ENCODE results near the gene YES1. TPM values are rescaled to one million over a fixed set of nuclear protein-coding genes. Genes with fewer than 3 reads are reported as not detected.
"Not testable (repeated sequence)": the region's sequence is repeated elsewhere in the genome, so short reads cannot be mapped to it uniquely, and the experiment has no call there.

YES1 gene
- total and polyA plus RNA-seq, 2 donors from 2014 or later: 12.6 to 48.5 TPM

- peaks cover 0 to 18% (median 9%) of the 10 kb centered on the region in 3 donors for H3K36me3 ChIP-seq (ENCODE audit: control insufficient read depth in 2 of 3, insufficient read depth in 3 of 3, low read length in 3 of 3)
- H3K9me3 ChIP-seq (ENCODE audit: control insufficient read depth in 2 of 3, insufficient read depth in 1 of 3, low read length in 3 of 3): no peaks in the 10 kb centered on the region
- no peak overlapping the region for H3K27ac ChIP-seq (ENCODE audit: low read depth in 2 of 2, low read length in 2 of 2)
- intact Hi-C loops (cut with DNase I): loop anchor here (5.0 kb wide), 1 partner anchor 90 kb away; no protein-coding TSS in a partner anchor
- no peak overlapping the region for H3K4me3 ChIP-seq (ENCODE audit: low read length in 3 of 3)
- peak in 2 of 5 donors; percentile 26 to 53 for DNase-seq
- no peaks in the 10 kb centered on the region for H3K27me3 ChIP-seq (ENCODE audit: control insufficient read depth, insufficient read depth, low read length)
- H3K4me1 ChIP-seq (ENCODE audit: control insufficient read depth in 2 of 3, insufficient read depth in 2 of 3, low read depth in 1 of 3, low read length in 3 of 3): no peaks in the 10 kb centered on the region
- peak; percentile 66 for FAIRE-seq
- no peak overlapping the region for H3K9ac ChIP-seq (ENCODE audit: low read length in 3 of 3)
- TF ChIP-seq CTCF (IDR thresholded peaks at IDR 0.05; ENCODE audit: borderline replicate concordance, extremely low read depth, insufficient read depth): peak; percentile 76
Measured at GRCh38 chr18:741931-742512, 70.0 kb downstream of the YES1 start.

DNA sequence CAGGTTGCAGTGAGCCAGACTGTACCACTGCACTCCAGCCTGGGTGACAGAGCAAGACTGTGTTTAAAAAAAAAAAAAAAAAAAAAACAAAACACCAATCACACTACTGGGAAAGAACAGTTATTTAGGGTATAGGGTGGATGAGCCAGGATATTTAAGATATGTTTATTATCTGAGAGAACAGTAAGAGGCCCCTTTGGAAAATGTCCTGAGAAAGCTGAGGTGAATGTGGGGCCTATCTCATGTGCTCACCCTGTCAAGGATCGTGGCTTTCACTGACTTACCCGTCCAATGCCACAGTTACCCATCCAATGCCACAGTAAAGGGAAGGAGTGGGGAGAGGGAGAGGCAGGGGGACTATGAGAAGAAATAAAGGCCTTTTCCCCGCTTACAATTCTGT, 79.7 kb downstream of the YES1 start:
- H3K9ac ChIP-seq (ENCODE audit: low read length in 3 of 3): no peak overlapping the region
- TF ChIP-seq CTCF (IDR thresholded peaks at IDR 0.05; ENCODE audit: borderline replicate concordance, extremely low read depth, insufficient read depth): no peak
- no peaks in the 10 kb centered on the region for H3K27me3 ChIP-seq (ENCODE audit: control insufficient read depth, insufficient read depth, low read length)
- intact Hi-C loops (cut with DNase I): no loop called here
- H3K4me3 ChIP-seq (ENCODE audit: low read length in 3 of 3): no peak overlapping the region
- H3K4me1 ChIP-seq (ENCODE audit: control insufficient read depth in 2 of 3, insufficient read depth in 2 of 3, low read depth in 1 of 3, low read length in 3 of 3): no peaks in the 10 kb centered on the region
- no peaks in the 10 kb centered on the region for H3K9me3 ChIP-seq (ENCODE audit: control insufficient read depth in 2 of 3, insufficient read depth in 1 of 3, low read length in 3 of 3)
- FAIRE-seq (no peak), DNase-seq (no peak)
- no peak overlapping the region for H3K27ac ChIP-seq (ENCODE audit: low read depth in 2 of 2, low read length in 2 of 2)
- peaks cover 6 to 11% (median 6%) of the 10 kb centered on the region in 3 donors for H3K36me3 ChIP-seq (ENCODE audit: control insufficient read depth in 2 of 3, insufficient read depth in 3 of 3, low read length in 3 of 3)

DNA sequence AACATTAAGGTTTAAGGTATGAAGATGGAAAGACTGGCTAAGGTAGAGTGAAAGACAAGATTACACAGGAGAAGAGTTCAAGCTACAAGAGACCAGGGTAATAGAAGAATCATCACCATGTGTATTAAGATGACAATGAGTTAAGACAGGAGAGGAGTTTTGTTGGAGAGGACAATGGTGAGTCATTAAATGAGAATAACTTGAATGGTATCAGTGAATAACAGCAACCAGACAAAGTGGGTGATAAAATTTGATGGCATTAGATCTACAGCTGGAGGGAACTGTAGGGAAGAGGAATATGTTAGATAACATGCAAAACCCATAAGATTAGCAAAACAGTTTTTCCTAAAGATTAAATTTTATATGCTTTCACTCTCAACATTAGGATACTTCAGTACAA, 80.9 kb downstream of the YES1 start:
- no peak overlapping the region for H3K27ac ChIP-seq (ENCODE audit: low read depth in 2 of 2, low read length in 2 of 2)
- H3K4me3 ChIP-seq (ENCODE audit: low read length in 3 of 3): no peak overlapping the region
- no peak overlapping the region for H3K9ac ChIP-seq (ENCODE audit: low read length in 3 of 3)
- no peaks in the 10 kb centered on the region for H3K9me3 ChIP-seq (ENCODE audit: control insufficient read depth in 2 of 3, insufficient read depth in 1 of 3, low read length in 3 of 3)
- DNase-seq: no peak
- no peaks in the 10 kb centered on the region for H3K27me3 ChIP-seq (ENCODE audit: control insufficient read depth, insufficient read depth, low read length)
- H3K36me3 ChIP-seq (ENCODE audit: control insufficient read depth in 2 of 3, insufficient read depth in 3 of 3, low read length in 3 of 3): peaks cover 6 to 8% (median 6%) of the 10 kb centered on the region in 3 donors
- no peak for FAIRE-seq
- no peak for TF ChIP-seq CTCF (IDR thresholded peaks at IDR 0.05; ENCODE audit: borderline replicate concordance, extremely low read depth, insufficient read depth)
- no peaks in the 10 kb centered on the region for H3K4me1 ChIP-seq (ENCODE audit: control insufficient read depth in 2 of 3, insufficient read depth in 2 of 3, low read depth in 1 of 3, low read length in 3 of 3)
- intact Hi-C loops (cut with DNase I): no loop called here

DNA sequence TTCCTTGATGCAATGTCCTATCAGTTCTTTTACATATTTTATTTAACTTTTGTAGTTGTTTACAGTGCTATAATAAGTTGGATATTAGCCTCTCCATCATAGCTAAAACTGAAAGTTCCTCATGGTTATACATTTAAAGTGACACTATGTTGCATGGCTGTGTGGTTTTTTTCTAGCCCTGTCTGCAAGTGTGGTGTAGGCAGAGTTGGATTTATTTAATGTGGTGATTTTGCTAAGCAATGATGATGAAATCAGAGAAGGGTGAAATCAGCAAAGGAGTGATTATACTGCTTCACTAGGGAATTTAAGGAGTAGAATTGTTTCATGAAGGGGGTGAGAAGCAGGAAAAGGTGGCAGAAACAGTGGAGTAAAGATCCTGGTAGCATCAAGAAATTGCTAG, 81.3 kb downstream of the YES1 start:
- no peak overlapping the region for H3K9ac ChIP-seq (ENCODE audit: low read length in 3 of 3)
- DNase-seq (no peak), FAIRE-seq (no peak)
- intact Hi-C loops (cut with DNase I): no loop called here
- H3K36me3 ChIP-seq (ENCODE audit: control insufficient read depth in 2 of 3, insufficient read depth in 3 of 3, low read length in 3 of 3): peaks cover 6 to 8% (median 6%) of the 10 kb centered on the region in 3 donors
- H3K27me3 ChIP-seq (ENCODE audit: control insufficient read depth, insufficient read depth, low read length): no peaks in the 10 kb centered on the region
- TF ChIP-seq CTCF (IDR thresholded peaks at IDR 0.05; ENCODE audit: borderline replicate concordance, extremely low read depth, insufficient read depth): no peak
- no peaks in the 10 kb centered on the region for H3K4me1 ChIP-seq (ENCODE audit: control insufficient read depth in 2 of 3, insufficient read depth in 2 of 3, low read depth in 1 of 3, low read length in 3 of 3)
- H3K9me3 ChIP-seq (ENCODE audit: control insufficient read depth in 2 of 3, insufficient read depth in 1 of 3, low read length in 3 of 3): no peaks in the 10 kb centered on the region
- H3K27ac ChIP-seq (ENCODE audit: low read depth in 2 of 2, low read length in 2 of 2): no peak overlapping the region
- no peak overlapping the region for H3K4me3 ChIP-seq (ENCODE audit: low read length in 3 of 3)

- intact Hi-C loops (cut with DNase I): not testable (repeated sequence)
Measured at GRCh38 chr18:730120-730519, 81.9 kb downstream of the YES1 start.

More at GRCh38 chr18:730120-730519, 81.9 kb downstream of the YES1 start:
- DNase-seq; H3K36me3 ChIP-seq (ENCODE audit: control insufficient read depth in 2 of 3, insufficient read depth in 3 of 3, low read length in 3 of 3); H3K9ac ChIP-seq (ENCODE audit: low read length in 3 of 3); H3K4me3 ChIP-seq (ENCODE audit: low read length in 3 of 3); H3K4me1 ChIP-seq (ENCODE audit: control insufficient read depth in 2 of 3, insufficient read depth in 2 of 3, low read depth in 1 of 3, low read length in 3 of 3); FAIRE-seq; H3K27me3 ChIP-seq (ENCODE audit: control insufficient read depth, insufficient read depth, low read length); H3K27ac ChIP-seq (ENCODE audit: low read depth in 2 of 2, low read length in 2 of 2); H3K9me3 ChIP-seq (ENCODE audit: control insufficient read depth in 2 of 3, insufficient read depth in 1 of 3, low read length in 3 of 3): not testable (repeated sequence)
